Inflammatory macrophage treated with lipopolysaccharide for 4 hours (primary cell): ENCODE data around the gene PDE6B.
"Not testable (repeated sequence)": the region's sequence is repeated elsewhere in the genome, so short reads cannot be mapped to it uniquely, and the experiment has no call there.

Source experiments
- DNase-seq: peaks from one replicate; pipeline ENCODE4 v3.0.0-alpha.2; 2020

PDE6B gene

DNA sequence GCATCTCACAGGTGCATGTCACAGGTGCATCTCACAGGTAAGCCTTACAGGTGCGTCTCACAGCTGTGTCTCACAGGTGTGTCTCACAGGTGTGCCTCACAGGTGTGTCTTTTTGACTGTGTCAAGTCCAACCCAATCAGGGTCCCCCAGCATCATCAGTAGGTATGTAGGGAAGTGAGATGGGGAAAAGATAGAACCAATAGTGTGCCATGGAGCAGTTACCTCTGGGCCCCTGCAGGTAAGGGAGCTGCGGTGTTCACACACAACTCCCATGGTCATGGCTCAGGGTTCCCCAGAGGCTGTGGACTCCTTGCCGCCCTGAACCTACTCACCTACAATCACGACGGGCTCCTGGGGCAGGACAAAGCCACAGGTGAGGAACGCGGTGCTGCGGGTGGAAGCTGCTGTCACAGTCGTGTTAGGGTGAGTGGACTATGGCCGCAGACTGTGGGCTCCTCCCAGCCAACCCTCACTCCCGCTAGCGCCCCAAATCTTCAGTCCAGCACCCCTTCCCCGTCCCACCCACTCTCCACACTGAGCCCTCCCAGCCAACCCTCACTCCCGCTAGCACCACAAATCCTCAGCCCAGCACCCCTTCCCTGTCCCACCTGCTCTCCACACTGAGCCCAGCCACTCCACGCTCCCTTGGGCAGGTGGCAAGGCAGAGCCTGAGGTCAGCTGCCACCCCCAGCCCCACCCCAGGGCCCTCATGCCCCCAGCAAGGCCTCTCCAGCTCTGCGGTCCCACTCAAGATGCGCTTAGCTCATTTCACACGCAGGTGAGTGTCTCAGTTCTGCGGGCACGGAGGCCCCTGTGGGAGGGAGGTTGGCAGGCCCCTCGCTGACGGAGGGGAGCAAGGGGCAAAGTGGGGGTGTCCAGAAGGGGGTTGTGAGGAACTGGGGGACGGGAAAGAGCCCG is 2.1 kb upstream of the PDE6B start:
- DNase-seq, result no peak

DNA sequence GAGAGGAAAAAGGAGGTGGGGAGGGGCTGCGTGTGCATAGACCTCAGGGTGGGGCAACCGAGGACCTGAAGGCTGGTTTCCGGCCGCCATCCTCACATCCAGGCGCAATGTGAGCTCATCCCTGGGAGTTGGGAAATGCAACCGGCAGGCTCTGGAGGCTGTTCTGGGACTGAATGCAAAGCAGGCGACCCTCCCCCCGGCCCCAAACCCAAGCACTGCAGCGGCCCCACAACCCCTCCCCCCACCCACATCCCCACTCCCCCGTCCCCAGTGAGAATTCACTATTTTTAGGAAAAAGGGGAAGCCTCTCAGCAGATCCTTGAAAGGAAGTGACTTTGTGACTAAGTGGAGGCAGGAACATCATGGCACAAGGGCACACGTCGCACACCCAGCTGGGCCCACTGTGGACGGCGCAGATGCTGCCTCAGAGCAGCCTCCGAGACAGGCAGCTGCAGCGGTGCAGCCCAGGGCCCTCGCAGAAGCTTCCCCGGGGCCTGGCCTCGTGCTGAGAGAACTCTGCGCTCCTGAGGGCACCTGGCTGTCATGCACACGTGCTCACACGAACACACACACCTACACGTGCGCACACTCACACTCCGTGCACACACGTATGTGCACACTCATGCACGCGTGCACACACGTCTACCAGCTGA is 1.3 kb upstream of the PDE6B start:
- peak; percentile 8 for DNase-seq

DNA sequence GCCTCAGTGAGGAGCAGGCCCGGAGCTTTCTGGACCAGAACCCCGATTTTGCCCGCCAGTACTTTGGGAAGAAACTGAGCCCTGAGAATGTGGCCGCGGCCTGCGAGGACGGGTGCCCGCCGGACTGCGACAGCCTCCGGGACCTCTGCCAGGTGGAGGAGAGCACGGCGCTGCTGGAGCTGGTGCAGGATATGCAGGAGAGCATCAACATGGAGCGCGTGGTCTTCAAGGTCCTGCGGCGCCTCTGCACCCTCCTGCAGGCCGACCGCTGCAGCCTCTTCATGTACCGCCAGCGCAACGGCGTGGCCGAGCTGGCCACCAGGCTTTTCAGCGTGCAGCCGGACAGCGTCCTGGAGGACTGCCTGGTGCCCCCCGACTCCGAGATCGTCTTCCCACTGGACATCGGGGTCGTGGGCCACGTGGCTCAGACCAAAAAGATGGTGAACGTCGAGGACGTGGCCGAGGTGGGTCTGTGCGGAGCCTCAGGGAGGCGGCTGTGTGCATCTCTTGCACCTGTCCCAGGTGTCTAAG is 323 bp downstream of the PDE6B start:
- no peak for DNase-seq

DNA sequence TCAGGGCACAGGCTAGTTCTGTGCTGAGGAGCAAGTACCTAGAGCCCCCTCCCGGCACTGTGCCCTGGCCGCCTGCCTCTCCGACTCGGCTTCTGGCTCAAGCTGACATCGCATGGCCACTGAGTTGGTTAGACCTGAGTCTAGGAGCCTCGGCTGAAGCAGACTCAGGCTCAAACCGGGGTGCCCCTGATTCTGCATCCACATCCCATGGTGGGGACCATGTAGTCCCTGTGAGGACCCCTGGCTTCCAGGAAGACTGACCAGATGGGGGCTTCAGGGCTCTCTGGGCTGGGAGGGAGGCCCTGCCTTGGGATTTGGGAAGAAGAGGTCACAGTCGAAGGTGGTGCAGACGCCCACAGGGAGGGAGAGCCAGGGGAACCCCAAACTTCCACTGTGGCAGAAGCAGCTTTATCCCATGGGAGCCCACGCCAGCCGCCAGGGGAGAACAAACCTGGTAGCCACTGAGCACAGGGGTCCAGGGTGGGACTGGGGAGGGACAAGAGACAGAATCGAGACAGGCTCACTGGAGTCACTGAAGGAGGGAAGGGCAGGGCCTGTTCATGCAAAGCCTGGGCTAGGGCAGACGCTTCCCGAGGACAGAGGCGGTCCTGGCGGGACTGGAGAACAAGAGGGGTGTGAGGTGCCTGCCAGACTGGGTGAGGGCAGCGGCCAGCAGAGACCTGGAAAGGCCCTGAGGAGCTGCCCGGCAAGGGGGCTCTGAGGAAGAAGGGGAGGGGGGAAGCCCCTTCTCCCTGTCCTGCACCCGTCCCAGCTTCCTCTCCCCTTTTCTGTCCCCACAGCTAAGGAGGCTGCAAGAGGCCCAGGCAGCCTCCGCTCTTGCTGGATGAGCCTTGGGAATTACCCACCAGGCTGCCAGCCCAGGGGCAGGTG is 1.1 kb downstream of the PDE6B start:
- no peak for DNase-seq

DNA sequence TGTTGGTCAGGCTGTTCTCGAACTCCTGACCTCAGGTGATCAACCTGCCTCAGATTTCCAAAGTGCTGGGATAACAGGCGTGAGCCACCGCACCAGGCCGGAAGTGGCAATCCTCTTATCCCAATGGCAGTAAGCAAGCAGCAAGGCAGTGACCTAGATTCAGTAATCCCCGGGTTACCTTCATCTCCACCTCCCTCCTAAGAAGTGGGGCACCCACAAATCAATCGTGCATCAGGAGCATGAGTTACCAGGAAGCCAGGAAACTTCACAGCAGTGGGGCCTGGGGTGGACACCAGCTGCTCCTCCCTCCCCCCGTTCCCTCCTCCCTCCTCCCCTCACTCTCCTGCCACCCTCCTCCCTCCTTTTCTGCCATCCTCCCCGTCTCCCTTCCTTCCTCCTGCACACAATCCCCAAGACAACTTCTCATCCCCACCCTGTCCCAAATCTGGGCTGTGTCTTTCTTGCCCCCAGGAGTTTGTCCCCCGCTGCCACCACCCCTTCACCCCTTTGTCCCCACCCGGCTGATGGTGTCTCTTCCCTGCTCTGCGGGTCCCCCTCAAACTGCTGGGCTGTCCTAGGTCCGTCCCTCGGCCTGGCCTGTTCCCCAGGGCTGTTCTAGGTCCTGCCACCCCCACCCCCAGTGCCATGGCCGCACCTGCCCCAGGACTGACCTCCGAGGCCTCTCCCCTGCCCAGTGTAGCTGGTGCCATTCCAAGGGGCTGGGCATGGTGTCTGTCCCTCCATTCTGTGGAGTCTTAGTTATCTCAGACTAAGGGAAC is 2.2 kb downstream of the PDE6B start:
- DNase-seq, result no peak

DNA sequence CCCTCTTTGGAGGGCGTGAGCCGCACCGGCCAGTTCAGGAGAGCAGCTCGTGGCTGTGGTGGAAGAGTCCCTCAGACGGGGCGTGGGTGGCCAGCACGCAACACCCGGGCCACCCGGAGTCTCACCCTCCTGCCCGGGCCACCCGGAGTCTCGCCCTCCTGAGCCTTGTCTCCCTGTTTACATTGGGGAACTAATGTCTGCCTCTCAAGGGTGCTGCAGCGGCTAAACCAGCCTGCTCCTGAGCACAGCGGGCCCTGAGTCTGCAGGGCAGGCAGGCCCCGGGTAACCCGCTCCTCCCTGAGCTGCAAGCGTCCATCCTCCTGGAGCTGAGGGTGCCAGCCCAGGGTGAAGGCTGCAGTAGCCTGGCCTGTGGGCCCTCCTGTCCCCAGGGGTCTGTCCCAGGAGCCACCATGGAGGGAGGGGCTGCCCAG is 3.0 kb downstream of the PDE6B start:
- no peak for DNase-seq

DNA sequence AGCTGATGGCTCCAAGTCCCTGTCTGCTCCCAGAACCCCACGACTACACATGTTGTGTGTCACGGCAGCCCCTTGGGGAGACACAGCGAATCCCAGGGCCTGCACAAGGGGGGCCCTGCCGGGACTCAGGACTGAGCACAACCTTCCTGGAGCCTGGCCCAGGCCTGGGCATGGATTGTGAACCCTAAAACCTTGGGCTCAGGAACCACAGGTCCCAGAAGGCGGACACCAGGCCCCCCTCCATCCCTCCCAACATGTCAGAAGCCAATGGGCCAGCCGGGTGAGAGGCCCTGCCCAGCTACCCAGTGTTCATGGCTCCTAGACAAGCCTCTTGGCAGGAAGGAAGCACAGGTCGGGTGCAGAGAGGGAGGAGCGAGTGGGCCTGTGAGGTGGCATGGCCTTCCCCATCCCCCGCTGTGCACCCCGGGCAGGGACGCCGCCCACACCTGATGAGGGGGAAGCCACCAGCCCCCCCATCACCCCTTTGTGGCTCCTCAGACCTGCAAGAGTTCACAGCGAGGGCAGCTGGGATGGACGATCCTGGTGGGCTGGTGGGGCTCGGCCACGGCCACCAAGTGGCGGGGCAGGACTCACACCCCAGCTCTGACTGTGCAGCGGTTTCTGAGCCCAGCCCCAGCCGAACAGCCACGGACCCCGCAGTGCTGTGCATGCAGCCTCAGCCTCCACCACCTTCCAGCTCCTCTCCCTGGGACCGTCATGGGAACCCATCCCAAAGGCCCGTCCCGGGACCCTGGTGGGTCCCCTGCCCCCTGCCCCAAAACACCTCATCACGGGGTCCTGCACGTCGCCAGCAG is 3.7 kb downstream of the PDE6B start:
- DNase-seq, result no peak

DNA sequence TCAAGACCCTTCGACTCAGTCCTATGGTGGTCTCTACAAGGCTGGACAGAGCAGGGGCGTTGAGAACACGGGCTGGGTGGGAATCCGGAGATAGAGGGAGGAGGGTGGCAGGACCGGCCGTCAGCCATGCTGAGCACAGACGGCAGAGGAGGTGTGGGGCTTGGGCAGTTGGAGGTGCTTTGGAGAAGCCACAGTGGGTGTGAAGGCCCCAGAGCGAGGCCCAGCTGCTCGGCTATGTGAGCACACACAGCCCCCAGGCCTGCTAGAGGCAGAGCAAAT is 4.2 kb downstream of the PDE6B start:
- DNase-seq, result no peak

DNA sequence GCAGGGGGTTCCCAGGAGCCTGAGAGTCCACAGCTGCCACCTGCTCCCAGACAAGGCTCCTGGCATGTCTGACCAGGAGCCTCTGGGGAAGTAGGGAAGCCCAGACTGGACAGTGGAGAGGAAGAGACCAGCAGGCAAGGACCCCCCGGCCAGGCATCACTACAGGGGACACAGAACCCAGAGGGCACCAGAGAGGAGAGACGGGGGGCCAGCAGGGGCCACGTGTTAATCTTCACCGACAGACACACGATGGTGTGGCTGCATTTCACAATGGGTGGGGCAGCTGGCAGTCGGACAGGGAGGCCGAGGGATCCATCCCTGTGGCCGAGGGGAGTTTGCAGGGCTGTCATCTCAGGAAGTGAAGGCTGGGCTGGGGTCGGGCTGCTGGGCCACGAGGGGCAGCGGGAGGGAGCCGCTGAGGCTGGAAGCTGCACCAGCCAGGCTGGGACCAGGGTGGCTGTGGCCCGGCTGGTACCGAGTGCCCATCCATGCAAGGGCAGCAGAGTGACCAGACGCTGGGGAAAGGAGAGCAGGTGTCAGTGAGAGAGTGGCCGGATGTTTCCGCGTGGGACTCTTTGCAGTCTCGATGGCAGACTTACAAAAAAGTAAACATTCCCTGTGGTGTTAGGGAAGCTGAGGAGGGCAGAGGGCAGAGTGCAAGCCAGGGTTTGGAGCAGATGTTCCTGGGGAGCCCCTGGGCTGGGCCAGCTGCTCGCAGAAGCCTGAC is 4.7 kb downstream of the PDE6B start:
- DNase-seq, result no peak

DNA sequence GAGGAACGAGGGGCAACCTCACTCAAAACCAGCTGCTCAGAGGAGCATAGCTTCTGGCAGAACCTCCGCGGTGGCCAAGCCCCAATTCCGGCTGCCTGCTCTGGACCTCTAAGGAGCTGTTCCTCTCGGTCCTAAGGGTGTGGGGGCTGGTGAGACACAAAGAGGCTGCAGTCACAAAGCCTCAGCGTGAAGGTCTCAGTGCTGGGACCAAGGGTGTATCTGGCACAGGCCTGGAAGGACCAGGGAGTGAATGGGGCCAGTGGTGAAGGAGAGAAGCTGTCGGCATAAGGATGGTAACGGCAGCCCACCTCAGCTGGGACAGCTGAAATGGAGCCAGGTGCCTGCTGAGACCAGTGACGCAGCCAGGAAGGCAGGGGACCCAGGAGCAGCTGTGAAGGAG is 5.3 kb downstream of the PDE6B start:
- DNase-seq, result no peak

DNA sequence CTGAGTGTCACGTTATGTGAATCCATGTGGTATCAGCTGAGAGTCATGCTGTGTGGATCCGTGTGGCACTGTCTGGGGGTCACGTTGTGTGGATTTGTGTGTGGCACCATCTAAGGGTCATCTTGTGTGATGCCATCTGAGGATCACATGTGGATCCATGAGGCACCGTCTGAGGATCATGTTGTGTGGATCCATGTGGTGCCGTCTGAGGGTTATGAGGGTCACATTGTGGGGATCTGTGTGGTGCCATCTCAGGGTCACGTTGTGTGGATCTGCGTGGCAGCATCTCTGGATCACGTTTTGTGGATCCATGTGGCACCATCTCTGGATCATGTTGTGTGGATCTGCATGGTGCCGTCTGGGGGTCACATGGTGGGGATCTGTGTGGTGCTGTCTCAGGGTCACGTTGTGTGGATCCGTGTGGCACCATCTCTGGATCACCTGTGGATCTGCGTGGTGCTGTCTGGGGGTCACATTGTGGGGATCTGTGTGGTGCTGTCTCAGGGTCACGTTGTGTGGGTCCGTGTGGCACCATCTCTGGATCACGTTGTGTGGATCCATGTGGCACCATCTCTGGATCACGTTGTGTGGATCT is 6.9 kb downstream of the PDE6B start:
- DNase-seq, result no peak

DNA sequence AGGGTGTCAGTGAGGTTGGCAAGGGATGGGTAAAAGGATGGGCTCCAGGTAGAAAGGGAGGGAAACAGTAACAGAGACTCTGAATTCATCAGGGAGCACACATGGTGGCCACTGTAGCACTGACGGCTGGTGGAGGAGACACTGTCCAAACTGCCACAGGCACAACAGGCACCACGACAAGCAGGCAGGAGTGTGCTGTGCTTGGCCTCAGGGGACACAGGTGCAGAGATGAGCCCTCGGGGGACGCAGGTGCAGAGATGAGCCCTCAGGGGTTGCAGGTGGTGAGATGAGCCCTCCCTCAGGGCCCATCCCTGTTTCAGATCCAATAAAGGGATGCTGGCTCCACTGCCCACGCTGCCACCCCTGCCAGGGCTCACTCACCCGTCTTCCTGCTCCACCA is 7.6 kb downstream of the PDE6B start:
- DNase-seq, result no peak

DNA sequence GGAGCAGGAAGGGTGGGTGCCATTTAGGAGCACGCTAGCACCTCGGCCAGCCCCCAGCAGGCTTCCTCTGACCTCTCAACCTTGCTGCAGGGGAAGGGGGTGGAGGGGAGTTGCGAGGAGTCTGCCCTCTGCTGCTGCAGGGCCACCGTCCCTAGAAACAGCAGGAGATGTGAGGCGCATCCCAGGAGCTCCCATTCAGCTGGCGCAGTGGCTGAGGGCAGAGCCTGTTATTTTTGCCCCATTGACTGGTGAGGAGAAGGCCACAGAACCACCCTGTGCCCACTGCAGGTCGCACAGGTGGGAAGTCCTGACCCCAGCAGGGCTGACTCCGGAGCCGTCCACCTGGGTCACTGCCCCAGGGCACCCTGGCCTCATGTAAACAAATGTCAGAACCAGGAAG is 8.0 kb downstream of the PDE6B start:
- no peak for DNase-seq

DNA sequence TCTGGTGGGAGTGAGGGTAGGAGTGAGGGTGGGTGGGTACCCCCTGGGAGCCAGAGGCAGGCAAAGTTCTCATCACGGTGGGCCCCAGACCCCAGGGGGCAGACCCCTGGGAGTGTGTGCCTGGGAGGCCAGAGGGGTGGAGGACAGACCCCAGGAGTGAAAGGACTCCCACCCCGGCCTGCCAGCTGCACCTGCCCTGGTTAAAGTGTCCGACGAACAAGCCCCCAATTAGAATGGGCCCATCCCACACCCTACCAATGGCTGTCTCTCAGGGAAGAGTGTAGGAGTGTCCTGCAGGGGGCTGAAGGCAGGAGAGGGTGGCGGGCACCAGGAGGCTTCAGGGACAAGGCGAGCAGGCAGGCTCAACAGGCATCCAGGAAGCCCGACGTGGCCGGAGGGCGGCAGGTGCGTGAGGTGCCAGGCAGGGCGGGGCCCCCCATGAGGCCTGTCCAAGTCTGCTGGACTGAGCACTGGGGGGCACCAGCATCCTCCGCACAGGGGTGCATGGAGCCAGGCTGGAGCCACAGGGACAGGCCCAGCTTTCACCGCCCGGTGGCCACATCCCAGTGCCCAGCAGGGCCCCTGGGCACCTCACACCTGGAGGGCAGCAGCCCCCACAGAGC is 8.7 kb downstream of the PDE6B start:
- DNase-seq, result no peak

DNA sequence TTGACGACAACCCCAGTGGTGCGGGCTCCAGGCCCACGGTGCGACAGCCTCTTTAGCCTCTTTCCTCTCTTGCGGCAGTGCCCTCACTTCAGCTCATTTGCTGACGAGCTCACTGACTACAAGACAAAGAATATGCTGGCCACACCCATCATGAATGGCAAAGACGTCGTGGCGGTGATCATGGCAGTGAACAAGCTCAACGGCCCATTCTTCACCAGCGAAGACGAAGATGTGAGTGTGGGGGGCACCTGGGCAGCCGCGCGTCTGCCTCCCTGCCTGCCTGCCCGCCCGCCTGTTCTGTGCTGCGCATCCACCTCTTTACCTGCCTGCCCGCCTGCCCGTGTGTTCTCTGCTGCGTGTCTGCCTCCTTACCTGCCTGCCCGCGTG is 9.2 kb downstream of the PDE6B start:
- DNase-seq, result no peak

DNA sequence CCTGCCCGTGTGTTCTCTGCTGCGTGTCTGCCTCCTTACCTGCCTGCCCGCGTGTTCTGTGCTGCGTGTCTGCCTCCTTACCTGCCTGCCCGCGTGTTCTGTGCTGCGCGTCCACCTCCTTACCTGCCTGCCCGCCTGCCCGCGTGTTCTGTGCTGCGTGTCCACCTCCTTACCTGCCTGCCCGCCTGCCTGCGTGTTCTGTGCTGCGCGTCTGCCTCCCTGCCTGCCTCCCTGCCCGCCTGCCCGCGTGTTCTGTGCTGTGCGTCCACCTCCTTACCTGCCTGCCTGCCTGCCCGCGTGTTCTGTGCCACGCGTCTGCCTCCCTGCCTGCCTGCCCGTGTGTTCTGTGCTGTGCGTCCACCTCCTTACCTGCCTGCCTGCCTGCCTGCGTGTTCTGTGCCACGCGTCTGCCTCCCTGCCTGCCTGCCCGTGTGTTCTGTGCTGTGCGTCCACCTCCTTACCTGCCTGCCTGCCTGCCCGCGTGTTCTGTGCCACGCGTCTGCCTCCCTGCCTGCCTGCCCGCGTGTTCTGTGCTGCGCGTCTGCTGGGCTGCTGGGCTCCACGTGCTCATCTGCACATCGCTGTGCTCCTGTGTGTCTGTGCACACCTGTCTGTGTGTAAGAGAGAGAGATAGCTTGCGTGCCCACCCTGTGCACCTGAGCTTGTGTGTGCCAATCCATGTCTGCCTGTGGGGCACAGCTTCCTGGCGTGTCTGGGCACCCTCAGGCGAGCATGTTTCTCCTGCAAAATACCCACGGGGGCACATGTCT is 9.9 kb downstream of the PDE6B start:
- DNase-seq, result not testable (repeated sequence)

DNA sequence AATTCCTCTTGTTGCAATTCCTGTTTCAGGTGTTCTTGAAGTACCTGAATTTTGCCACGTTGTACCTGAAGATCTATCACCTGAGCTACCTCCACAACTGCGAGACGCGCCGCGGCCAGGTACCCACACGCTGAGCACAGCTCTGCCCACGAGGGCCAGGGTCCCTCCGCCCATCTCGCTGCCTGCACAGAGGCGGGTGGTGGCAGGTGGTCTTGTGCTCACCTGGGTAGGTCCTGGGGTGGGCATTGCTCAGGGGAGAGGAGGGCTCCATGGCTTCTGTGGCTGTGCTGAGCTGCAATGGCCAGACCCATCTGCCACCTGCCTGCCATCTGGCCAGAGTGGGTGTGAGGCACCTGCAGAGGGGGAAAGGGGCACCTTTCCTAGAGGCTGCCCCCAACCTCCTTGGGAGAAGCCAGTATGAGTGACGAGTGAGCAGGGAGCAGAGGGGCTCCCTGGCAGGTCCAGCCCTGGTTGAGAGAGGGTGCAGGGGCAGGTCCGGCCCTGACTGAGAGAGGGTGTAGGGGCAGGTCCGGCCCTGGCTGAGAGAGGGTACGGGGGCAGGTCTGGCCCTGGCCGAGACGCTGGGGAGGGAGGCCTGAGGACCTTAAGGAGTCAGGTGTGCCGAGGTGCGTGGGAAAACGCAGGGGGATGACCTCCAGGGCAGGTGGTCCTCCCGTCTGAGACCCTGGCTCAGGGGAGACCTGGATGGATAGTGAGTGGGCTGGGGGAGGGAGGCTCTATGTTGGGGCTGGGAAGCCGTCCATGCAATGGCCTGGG is 10.7 kb downstream of the PDE6B start:
- no peak for DNase-seq

DNA sequence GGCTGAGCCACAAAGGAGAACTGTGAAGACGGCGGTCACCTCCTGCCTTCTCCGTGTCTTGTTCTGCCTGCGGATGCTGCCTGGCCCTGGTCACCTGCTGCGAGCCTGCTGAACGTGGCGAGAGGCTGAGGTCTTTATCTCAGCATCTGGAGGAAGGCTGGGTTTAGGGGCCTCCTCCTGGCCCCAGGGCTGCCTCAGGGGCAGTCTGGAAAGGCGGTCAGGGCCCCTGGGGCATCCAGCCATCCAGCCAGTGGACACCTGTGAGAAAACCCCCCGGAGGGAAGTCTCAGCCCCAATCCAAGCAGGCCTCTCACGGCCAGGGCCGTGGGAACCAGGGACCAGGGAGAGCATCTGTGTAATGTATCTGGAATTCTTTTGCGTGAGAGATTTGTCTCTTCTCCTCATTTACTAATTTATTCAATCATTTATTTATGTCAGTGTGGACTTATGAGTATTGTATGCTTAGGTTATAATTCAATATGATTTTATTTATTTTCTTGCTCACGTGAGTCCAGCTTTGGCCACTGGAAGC is 11.3 kb downstream of the PDE6B start:
- DNase-seq, result no peak
